Erythroblast (primary cell): ENCODE measurements around the gene GDF7.

ENCODE experiments used
- GATA1 ChIP-seq: IDR thresholded peaks from 2 replicates; pipeline ENCODE4 v1.6.1; 2011; ENCODE audit warnings: low read depth, mild to moderate bottlenecking, control low read depth, low read length, moderate library complexity
- POLR2A ChIP-seq: IDR thresholded peaks from 2 replicates; pipeline ENCODE4 v1.6.1; 2011; ENCODE audit warnings: mild to moderate bottlenecking, low read length

DNA sequence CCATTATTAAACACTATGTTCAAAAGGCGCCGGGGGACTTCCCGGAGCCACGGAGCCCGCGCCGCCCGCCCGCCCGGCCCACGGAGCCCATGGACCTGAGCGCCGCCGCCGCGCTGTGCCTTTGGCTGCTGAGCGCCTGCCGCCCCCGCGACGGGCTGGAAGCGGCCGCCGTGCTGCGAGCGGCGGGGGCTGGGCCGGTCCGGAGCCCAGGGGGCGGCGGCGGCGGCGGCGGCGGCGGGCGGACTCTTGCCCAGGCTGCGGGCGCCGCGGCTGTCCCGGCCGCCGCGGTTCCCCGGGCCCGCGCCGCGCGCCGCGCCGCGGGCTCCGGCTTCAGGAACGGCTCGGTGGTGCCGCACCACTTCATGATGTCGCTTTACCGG is 197 bp downstream of the GDF7 start:
- TF ChIP-seq POLR2A = no peak
- no peak for TF ChIP-seq GATA1
